Measurements from ENCODE around the gene LNX2. TPM values are rescaled to one million over a fixed set of nuclear protein-coding genes. Genes with fewer than 3 reads are reported as not detected.

LNX2 gene
- total RNA-seq, 1 donor from 2014 or later = 15.1 TPM

DNA sequence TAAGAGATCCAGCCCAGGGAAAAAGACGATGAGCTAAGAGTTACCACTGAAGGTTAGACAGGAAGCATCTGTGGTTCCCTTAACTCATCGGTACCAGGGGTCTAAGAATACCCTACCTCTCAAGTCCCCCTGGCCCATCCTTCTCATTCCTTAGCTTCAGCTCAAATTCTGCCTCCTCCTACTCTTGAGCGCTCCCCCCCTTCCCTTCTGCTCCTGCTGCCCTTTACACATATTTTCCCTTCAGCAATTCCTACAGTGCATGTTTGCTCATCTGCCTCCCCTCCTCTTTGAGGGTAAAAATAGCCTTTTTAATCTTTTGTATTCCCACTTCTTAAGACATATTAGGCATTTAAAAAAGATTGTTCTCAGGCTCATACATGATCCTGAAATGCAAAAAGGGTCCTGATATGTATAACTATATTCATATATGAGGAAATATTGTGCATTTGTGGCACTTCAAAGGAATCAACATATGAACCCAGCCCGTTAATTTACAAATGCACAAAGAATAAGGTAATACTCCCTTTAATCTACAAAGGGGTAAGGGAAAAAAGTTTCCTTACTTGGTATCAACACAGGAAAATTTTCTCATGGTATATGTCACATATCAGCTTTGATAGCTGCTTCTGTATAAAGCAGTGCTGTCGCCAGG, 33.1 kb downstream of the LNX2 start:
- peaks cover 3% of the 10 kb centered on the region for H3K4me1 Mint-ChIP-seq
- no peaks in the 10 kb centered on the region for H3K9me3 ChIP-seq (ENCODE audit: low read depth)
- H3K27ac ChIP-seq = no peak overlapping the region
- no peak overlapping the region for H3K4me3 Mint-ChIP-seq
- no peaks in the 10 kb centered on the region for H3K27me3 ChIP-seq
- peaks cover 4% of the 10 kb centered on the region for H3K79me2 ChIP-seq (ENCODE audit: low read depth)
- no peaks in the 10 kb centered on the region for H3K36me3 Mint-ChIP-seq
- H3K4me2 ChIP-seq = no peak overlapping the region
- no peak overlapping the region for H3K27ac Mint-ChIP-seq
- no peaks in the 10 kb centered on the region for H3K9me3 Mint-ChIP-seq
- peaks cover 8% of the 10 kb centered on the region for H4K20me1 ChIP-seq (ENCODE audit: low read depth)
- H3K4me3 ChIP-seq = no peak overlapping the region
- no peaks in the 10 kb centered on the region for H3K4me1 ChIP-seq
- no peak for TF ChIP-seq EZH2phosphoT487 (IDR thresholded peaks at IDR 0.05)
- no peak for TF ChIP-seq EZH2 (IDR thresholded peaks at IDR 0.05)
- TF ChIP-seq, protein P1, sequence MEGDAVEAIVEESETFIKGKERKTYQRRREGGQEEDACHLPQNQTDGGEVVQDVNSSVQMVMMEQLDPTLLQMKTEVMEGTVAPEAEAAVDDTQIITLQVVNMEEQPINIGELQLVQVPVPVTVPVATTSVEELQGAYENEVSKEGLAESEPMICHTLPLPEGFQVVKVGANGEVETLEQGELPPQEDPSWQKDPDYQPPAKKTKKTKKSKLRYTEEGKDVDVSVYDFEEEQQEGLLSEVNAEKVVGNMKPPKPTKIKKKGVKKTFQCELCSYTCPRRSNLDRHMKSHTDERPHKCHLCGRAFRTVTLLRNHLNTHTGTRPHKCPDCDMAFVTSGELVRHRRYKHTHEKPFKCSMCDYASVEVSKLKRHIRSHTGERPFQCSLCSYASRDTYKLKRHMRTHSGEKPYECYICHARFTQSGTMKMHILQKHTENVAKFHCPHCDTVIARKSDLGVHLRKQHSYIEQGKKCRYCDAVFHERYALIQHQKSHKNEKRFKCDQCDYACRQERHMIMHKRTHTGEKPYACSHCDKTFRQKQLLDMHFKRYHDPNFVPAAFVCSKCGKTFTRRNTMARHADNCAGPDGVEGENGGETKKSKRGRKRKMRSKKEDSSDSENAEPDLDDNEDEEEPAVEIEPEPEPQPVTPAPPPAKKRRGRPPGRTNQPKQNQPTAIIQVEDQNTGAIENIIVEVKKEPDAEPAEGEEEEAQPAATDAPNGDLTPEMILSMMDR (IDR thresholded peaks at IDR 0.05) = no peak
- no peak overlapping the region for H3K9ac ChIP-seq
- H3K27me3 Mint-ChIP-seq (ENCODE audit: insufficient read depth, low read depth) = no peaks in the 10 kb centered on the region
- H2AFZ ChIP-seq (replicated peaks) = no peak overlapping the region
- DNase-seq (ENCODE audit: low spot score) = no peak
- no peaks in the 10 kb centered on the region for H3K36me3 ChIP-seq
- H3F3A ChIP-seq (ENCODE audit: low read depth) = no peaks in the 10 kb centered on the region

DNA sequence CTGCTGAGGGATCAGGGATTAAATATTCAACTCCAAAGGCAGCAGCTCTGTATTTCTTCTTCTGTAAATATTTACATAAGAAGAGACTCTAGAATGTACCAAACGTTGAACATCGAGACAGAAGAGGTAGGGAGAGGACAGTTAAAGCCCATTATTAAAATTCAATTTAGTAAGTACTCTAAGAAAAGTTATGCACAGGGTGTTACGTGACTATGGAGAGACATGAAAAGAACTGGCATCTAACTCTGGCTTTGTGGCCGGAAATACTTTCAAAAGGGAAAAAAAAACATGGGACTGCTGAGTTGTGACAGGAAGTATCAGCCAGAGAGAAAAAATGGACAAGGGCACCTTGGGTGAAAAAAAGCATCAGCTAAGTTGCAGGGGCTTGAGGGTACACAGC, 36.7 kb downstream of the LNX2 start:
- H3K79me2 ChIP-seq (ENCODE audit: low read depth) = no peaks in the 10 kb centered on the region
- no peak overlapping the region for H3K4me3 Mint-ChIP-seq
- no peak overlapping the region for H3K4me2 ChIP-seq
- no peak overlapping the region for H2AFZ ChIP-seq (replicated peaks)
- DNase-seq (ENCODE audit: low spot score) = no peak
- no peaks in the 10 kb centered on the region for H3K27me3 ChIP-seq
- peaks cover 3% of the 10 kb centered on the region for H3K27me3 Mint-ChIP-seq (ENCODE audit: insufficient read depth, low read depth)
- no peaks in the 10 kb centered on the region for H3K36me3 Mint-ChIP-seq
- peaks cover 3% of the 10 kb centered on the region for H3K4me1 Mint-ChIP-seq
- no peak overlapping the region for H3K27ac Mint-ChIP-seq
- H3K9me3 ChIP-seq (ENCODE audit: low read depth) = no peaks in the 10 kb centered on the region
- H3K9me3 Mint-ChIP-seq = no peaks in the 10 kb centered on the region
- H3K4me1 ChIP-seq = no peaks in the 10 kb centered on the region
- no peak overlapping the region for H3K4me3 ChIP-seq
- TF ChIP-seq EZH2phosphoT487 (IDR thresholded peaks at IDR 0.05) (no peak), EZH2 (IDR thresholded peaks at IDR 0.05) (no peak)
- TF ChIP-seq, protein P1 (IDR thresholded peaks at IDR 0.05) = no peak
- H3K36me3 ChIP-seq = no peaks in the 10 kb centered on the region
- no peak overlapping the region for H3K27ac ChIP-seq
- no peak overlapping the region for H3K9ac ChIP-seq
- no peaks in the 10 kb centered on the region for H4K20me1 ChIP-seq (ENCODE audit: low read depth)
- no peaks in the 10 kb centered on the region for H3F3A ChIP-seq (ENCODE audit: low read depth)

DNA sequence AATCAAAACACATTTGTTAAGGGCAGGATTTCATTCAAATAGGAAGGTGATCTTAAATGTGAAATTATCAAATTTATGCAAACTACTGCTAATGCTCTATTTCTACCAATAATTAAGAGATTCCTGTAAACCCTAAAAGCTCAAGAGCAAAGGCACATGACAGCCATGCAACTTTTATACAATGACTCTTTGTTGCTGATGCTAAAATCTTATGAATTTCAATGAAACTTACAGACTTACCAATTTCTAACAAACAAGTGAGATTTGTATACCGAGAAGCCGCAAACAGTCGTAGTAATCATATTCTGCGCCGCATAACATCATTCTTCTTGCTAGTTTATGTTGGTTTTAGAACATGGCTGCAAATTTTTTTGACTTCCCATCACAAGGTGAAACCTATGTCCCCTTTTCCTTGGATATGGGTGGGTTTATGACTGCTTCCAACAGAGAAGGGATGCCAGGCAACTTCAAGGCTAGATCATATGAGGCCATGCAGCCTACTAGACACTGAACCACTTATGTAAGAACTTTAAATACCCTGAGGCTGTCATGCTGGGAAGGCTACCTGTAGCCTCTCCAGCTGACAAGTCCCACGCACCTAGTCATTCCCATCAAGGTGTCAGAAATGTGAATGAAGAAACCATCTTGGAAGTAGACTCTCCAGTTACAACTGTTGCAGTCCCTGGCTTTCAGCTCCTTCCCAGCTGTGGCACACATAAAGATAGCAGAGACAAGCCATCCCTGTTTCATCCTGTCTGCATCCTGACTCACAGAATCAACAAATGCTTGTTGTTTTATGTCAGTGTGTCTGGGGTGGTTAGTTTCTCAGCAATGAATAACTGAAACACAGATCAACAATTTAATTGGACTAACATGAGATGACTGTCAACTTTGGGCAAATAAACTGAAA, 42.0 kb downstream of the LNX2 start:
- H3K36me3 ChIP-seq = no peaks in the 10 kb centered on the region
- no peaks in the 10 kb centered on the region for H3K79me2 ChIP-seq (ENCODE audit: low read depth)
- Mint-ChIP-seq H3K9me3 (no peaks in the 10 kb centered on the region), H3K4me3 (no peak overlapping the region), H3K36me3 (peaks cover 8% of the 10 kb centered on the region), H3K27ac (no peak overlapping the region), H3K27me3 (ENCODE audit: insufficient read depth, low read depth) (peaks cover 3% of the 10 kb centered on the region), H3K4me1 (no peaks in the 10 kb centered on the region)
- no peaks in the 10 kb centered on the region for H3K27me3 ChIP-seq
- H4K20me1 ChIP-seq (ENCODE audit: low read depth) = no peaks in the 10 kb centered on the region
- no peaks in the 10 kb centered on the region for H3F3A ChIP-seq (ENCODE audit: low read depth)
- H2AFZ ChIP-seq (replicated peaks) = no peak overlapping the region
- no peaks in the 10 kb centered on the region for H3K4me1 ChIP-seq
- H3K9ac ChIP-seq = no peak overlapping the region
- TF ChIP-seq EZH2phosphoT487 (IDR thresholded peaks at IDR 0.05) (no peak), EZH2 (IDR thresholded peaks at IDR 0.05) (no peak)
- TF ChIP-seq, protein P1 (IDR thresholded peaks at IDR 0.05) = no peak
- no peak overlapping the region for H3K4me2 ChIP-seq
- H3K9me3 ChIP-seq (ENCODE audit: low read depth) = no peaks in the 10 kb centered on the region
- H3K4me3 ChIP-seq = no peak overlapping the region
- DNase-seq (ENCODE audit: low spot score) = no peak
- no peak overlapping the region for H3K27ac ChIP-seq

All from neural progenitor cell (in vitro differentiated cells).